ENCODE results near the gene RAB2B.
"Not testable (repeated sequence)": the region's sequence is repeated elsewhere in the genome, so short reads cannot be mapped to it uniquely, and the experiment has no call there.

RAB2B gene

DNA sequence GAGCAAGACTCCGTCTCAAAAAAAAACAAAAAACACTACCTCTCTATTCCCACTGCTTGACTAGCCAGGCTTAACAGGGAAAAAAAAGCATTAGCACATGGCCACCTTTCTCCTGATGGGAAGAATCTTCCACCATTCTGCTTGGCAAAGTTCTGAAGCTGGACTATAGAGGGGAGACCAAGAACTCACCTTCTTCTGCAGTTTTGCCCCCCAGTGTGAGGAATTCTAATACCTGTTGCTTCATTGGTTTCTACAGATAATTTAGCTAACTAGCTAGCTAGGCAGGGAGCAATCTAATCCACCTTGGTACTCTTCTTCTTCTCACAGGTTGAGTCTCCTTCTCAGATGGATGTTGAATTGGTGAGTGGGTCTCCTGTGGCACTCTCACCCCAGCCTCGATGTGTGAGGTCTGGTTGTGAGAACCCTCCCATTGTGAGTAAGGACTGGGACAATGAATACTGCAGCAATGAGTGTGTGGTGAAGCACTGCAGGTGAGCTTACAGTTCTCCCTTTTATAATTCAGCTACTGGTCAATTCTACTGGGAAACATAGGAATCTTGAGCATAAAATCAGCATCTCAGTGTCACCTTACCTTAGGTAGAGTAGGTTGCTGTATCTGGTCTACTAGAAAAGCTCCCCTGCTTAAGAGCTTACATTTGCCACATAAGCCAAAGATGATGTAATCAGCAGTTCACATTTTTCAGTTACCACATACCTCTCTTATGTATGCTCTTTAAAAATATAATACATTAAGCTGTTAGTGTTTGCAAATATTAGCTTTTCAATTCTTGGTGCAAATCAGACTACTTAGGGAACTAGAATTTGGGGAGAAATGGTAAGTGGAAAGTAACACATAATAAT lies 18.4 kb upstream of the RAB2B start:
- no peak for DNase-seq (ENCODE audit: insufficient read length, low spot score)
- no peak for FAIRE-seq

DNA sequence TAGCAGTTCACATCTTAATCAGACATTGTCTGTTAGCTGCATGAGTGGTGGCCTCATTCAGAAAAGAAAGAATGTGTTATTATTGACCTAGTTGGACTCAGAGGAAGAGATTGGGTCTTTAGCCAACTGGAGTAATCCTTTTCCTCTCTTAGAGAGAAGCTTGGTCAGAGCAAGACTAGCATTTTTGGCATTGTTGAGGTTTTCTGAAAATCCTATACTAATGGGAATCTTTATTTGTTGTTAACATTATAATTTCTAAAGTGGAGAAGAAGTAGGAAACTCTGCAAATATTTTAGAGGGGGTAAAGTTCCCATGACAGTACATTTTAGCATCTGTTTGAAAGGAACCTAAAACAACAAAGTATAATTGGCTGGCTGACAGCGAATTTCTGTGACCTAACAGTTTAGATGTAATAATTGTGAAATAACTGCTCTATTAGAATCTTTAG lies 9.9 kb upstream of the RAB2B start:
- FAIRE-seq, result no peak

DNA sequence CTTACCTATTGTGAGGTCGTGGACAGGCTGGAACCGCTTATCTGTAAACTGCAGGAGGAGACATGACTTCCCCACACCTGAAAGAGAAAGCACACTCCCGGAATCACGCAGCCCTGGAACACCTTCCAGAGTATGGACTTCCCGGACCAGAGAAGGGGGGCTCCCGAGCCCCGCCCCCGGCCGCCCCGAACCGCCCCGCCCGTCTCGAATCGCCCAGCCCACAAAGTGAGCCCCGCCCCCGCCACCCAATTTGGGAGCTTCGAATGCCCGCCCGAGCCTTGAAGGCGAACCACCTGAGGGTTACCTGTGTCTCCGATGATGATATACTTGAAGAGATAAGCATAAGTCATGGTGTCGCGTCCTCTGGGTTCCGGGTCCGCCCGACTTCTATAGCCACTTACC lies 235 bp downstream of the RAB2B start:
- DNase-seq (ENCODE audit: insufficient read length, low spot score), result peak; percentile 38

More for the DNA sequence above, 9.9 kb upstream of the RAB2B start:
- no peak for DNase-seq (ENCODE audit: insufficient read length, low spot score)

DNA sequence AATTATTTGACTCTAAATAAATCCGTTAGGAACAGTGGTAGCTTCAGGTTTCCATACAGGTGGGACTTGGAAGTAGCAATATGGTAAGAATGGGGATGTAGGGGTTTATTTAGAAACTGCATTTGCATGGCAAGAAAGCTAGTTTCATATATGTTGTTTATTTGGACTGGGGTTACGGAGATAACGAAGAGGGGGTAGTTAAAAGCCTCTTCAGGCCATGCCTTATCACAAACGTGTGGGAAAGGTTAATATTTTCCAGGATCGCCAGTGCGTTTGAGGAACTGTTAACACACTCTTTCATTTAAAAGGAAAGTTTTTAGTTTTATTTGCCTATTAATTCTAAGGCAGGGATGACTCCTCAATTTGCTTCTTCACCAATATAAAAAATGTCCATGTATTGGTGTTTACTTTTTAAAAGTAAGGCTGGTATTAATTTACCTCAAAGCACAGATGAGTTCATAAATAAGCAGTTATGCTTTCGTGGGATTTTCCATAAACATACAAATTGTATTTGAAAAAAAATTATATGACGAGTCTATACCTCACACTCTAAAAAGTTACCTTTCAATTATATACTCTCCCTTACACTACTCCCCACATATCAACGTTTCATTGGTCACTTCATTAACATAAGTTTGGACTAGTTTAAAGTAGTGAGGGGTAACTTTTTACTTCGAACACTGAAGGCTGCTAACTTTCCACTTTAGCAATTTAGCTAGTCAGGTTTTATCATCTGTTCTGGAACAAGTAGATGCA lies 814 bp downstream of the RAB2B start:
- DNase-seq (ENCODE audit: insufficient read length, low spot score) (no peak), FAIRE-seq (peak; percentile 11)

More for the DNA sequence above, 235 bp downstream of the RAB2B start:
- FAIRE-seq, result no peak

DNA sequence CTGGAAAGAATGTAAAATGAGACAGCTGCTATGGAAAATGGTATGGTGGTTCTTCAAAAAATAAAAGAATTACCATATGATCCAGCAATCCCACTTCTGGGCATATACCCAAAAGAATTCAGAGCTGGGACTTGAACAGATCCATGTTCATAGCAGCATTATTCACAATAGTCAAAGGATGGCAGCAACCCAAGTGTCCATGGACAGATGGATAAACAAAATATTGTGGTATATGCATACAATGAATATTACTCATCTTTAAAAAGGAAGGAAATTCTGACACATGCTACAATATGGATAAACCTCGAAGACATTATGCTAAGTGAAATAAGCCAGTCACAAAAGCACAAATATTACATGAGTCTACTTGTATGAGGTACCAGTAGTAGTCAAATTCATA lies 9.1 kb downstream of the RAB2B start:
- no peak for DNase-seq (ENCODE audit: insufficient read length, low spot score)
- FAIRE-seq, result no peak

DNA sequence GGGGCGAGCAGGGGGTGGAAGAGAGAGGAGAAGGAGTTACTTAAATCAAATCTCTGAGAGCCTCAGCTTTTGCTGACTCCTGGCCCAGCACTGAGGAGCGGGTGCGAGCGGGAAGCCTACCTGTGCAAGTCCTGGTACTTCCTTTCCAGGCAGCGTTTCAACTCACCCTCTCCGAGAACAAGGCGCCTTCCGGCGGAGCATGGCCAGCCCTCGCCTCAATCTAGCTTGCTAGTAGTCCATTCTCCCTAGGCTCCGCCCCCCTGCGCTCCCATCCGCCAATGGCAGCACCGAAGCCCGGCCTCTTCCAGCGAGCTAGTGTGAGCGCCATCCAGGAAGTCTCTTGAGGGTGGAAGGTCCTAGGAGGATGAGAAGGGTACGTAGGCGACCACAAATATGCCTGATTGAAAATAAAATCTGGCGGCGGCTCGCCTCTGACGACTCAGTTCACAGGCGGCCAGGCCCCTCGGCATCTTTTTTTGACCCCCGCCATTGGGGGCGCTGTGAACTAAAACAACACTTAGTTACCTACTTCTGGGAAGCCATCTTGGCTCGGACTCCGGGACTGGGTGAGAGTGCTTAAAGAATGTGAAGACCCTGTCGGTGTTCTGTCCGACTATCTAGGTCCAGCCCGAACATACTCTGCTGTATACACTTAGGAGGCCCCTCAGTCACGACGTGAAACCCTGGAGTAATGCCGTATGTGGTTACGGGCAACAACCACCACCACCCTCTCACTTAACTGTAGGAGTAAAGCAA lies 20.7 kb downstream of the RAB2B start, which contains the start of gene CHD8:
Gene CHD8 (minus strand): TSS at position 212 of the 756 bp plus-strand sequence. CDS start 24,480 bp downstream, outside the sequence.
- FAIRE-seq (peak; percentile 100), DNase-seq (ENCODE audit: insufficient read length, low spot score) (peak; percentile 90)

DNA sequence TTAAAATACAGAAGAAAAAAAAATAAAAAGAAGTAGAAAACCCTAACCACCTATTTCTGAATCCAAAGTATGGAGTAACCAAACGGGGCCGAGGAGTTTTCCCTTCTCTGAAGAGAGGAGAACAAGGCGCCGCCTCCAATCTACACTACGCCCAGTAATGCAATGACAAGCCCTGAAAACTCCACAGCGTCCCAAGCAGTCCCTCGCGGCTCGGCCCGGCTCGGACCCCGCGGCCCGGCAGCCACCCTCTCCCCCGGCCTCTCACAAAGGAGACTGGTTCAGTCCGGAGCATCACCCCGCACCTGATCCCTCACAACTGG lies 21.2 kb downstream of the RAB2B start:
- DNase-seq (ENCODE audit: insufficient read length, low spot score), result no peak
- FAIRE-seq, result no peak

DNA sequence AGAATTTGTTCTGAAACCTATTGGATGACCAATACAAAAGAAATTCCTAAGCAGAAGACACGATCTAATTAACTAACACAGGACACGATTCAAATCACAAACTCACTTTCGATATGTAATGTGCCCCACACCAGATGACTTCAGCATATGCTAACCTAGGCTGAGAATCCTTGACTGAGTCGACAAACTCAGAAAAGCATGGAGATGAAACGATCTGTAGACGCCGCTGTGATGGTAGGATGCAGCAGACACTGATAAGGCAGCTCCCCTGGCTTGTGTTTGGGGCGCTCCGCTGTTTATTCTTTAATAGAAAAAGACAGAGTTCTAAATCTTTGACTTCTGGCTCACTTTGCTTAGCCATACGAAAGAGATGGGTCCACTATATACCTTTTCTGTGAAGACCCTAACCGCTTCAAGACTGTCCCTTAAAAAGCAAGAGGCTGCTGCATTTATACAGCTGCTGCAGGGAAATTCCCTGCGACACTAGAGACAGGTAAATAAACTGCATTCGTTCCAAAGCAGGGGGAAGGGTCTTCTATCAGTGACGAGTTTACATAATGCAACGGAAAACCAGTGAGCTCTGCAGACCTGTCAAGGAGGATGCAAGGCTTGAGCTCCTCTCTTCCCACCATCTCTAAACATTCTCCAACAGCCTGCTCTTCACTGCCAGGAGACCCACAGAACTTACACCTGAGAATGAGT lies 21.8 kb downstream of the RAB2B start:
- FAIRE-seq (no peak), DNase-seq (ENCODE audit: insufficient read length, low spot score) (no peak)

DNA sequence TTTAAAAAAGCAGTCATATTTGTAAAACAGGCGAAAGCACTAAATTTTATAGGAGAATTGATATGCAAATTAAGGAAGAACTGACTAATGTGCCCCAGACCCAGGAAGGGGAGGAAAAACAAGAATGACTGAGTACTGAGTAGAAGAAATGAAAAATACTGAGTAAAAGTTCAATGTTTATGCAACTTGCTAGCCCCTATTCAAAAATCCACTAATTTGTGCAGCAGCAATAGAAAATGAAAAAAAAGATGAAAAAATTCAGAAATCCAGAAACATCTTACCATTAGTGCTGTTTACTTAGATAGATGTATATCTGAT lies 26.9 kb downstream of the RAB2B start:
- DNase-seq (ENCODE audit: insufficient read length, low spot score) (no peak), FAIRE-seq (no peak)

DNA sequence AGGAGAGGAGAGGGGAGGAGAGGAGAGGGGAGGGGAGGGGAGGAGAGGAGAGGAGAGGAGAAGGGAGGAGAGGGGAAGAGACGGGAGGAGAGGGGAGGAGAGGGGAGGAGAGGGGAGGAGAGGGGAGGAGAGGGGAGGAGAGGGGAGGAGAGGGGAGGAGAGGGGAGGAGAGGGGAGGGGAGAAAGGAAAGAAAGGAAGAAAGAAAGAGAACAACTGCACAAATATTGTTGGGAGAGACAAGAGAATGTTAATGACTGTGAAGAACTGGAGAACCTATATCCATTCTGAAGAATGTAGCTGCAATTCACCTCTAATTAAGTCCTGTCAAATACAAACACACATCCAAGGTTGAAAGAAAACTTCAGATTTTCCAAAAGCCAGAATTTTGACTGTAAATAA lies 34.1 kb downstream of the RAB2B start:
- not testable (repeated sequence) for DNase-seq (ENCODE audit: insufficient read length, low spot score); FAIRE-seq

DNA sequence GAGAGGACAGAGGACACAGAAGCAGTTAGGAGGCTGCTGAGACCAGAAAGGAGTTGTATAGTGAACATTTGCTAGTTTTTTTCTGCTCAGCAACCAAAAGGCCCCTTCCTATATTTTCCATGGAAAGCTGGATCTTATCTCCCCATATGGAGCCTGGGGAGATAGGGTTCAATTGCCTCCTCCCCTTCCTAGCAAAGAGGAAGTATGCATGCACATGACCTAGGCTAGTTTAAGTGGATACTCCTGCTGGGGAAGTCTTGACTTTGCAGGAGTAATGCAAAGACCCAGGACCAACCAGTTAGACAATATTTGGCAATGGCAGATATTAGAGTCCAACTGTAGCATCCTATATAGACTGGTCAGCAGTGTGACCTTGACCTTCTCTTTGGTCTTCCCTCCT lies 35.9 kb downstream of the RAB2B start:
- no peak for DNase-seq (ENCODE audit: insufficient read length, low spot score)
- FAIRE-seq, result no peak

DNA sequence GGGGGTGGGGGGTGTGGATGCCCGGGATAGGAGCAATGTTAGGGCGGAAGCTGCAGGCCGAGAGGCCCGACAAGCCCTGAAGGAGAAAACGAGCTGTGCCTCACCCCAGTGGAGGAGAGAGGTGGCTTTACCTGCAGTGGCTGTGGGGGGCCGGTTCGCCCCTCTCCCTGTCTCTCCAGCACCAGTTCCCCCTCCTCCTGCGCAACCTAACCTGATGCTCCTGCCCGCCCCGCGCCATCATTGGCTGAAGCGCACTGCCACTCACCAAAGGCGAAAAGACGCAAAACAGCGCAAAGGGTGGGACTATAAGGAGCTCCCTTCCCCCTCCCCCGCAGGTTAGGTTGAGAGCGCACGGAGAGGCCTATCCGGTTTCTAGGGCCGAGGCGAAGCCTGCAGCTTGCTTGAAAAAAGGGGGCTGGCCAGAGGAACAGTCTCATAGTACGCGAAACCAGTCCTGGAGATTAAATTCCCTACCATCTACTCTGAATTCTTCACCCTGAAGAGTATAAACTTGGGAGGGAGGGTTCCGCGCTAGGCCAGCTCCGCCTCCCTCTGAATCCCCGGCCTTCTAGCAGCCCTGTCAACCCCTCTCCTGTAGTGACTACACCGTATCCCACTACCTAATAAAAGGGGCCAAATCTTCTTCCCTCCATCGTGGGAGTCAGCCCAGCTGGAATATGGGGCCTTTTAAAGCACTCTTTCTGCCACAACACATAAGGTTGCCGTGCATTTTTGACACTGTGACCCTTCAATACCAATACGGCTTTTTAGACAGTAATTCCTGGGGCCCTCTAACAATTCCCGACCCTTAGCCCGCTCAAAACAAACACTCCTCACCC lies 39.5 kb downstream of the RAB2B start:
- FAIRE-seq, result peak; percentile 95
- DNase-seq (ENCODE audit: insufficient read length, low spot score), result peak; percentile 79

DNA sequence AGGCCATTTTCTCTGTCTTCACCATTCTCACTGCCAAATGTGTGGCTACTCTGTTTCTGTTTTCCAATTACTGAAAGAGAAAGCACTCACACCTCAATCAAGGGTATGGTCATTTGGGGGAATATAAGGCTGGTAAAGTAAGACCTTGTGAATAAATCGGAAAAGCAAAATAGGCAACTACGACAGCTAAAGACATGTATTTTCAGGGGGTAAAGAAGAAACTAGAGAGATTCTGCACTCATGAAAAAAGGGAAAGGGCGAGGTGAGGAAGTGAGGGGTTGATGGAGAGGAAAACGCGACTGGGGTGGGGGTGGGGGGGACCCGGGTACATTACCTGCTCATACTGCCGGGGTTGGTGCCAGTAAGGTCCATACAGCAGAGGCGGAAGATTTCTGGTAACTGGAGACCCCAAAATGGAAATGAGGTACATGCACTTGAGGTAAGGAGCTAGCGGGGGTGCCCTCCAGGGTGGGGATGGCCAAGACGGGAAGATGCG lies 40.1 kb downstream of the RAB2B start:
- FAIRE-seq, result no peak
- DNase-seq (ENCODE audit: insufficient read length, low spot score), result no peak

DNA sequence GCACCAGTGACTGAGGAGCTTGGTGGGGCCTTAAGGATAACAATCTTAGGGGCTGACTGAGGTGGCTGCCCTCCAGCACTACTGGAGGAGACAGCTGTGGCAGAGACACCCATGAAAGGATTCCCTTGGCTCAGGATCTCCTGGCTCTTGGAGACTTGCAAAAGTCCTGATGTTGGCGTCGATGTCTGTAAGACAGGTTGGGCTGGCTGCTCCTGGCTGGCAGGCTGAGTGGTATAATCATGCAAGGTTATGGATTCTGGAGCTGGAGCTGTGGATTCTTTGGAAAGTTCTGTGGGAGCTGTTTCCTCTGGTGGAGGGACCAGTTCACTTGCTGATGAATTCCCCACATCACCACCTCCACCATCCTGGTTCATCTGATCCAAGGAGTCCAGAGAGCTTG lies 45.6 kb downstream of the RAB2B start:
- DNase-seq (ENCODE audit: insufficient read length, low spot score), result no peak
- FAIRE-seq, result no peak

DNA sequence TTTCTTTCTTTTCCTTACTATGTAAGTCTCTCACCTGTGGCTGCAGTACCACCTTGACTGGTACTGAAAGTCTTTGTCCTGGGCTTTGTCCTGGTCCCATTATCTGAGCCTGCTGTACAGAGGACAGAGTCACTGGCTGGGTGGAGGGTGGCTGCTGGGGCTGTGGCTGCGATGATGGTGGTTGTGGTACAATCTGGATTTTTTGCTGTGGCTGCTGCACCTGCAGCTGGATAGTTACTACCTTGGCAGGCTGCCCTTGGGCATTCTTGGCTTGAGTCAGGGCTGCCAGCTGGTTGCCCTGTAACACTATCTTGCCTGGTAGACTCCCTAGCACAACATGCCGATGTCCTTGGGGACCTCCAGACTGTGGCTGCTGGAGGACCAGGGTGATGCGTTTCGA lies 47.8 kb downstream of the RAB2B start:
- FAIRE-seq (no peak), DNase-seq (ENCODE audit: insufficient read length, low spot score) (no peak)

DNA sequence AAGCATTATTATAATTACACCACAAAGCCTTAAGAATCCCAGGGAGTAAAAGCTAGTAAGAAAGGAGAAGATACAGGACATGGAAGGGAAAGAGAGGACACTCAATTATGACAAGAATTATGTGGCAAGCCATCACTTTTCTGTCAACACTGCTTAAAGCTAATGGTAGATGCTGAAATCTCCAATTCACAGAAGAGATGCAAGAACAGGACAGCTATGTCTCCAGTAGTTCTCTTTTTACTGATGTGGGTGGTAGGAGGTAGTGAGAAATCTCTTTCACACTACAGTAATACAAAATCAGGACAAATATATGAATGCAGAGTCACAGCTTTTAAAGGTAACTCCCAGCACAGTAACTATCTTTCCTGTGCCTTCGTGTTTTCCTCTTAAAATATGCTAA lies 50.1 kb downstream of the RAB2B start:
- DNase-seq (ENCODE audit: insufficient read length, low spot score), result no peak
- no peak for FAIRE-seq

DNA sequence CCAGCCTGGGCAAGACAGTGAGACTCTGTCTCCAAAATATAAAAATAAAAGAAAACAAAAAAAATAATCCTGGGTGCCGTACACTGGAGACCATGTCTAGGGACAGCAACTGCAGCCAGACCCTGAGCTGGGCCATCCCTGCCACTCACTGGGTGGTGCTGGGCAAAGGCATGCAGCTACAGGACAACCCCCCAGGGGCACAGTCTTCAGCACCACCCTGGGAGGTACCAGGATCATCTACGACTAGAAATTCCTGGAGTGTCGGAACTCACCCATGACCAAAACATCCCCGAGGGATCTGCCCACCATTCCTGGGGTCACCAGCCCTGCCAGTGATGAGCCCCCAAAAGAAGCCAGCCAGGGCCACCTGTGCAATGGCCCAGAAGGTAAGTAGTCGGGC lies 57.2 kb downstream of the RAB2B start:
- FAIRE-seq (no peak), DNase-seq (ENCODE audit: insufficient read length, low spot score) (no peak)

DNA sequence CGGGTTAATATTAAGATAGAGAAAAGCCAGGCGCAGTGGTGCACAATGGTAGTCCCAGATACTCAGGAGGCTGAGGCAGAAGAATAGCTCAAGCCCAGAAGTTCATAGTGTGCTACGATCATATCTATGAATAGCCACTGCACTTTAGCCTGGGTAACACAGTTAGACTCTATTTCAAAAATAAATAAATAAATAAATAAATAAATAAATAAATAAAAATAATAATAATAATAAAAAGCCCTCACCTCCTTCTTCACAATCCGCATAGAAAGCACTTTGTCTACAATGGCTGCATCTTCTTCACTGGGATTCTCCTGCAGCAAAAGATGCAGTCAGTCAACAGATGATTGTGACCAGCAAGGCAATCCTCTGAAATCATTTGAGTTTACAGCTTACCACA lies 61.4 kb downstream of the RAB2B start:
- FAIRE-seq (no peak), DNase-seq (ENCODE audit: insufficient read length, low spot score) (no peak)

DNA sequence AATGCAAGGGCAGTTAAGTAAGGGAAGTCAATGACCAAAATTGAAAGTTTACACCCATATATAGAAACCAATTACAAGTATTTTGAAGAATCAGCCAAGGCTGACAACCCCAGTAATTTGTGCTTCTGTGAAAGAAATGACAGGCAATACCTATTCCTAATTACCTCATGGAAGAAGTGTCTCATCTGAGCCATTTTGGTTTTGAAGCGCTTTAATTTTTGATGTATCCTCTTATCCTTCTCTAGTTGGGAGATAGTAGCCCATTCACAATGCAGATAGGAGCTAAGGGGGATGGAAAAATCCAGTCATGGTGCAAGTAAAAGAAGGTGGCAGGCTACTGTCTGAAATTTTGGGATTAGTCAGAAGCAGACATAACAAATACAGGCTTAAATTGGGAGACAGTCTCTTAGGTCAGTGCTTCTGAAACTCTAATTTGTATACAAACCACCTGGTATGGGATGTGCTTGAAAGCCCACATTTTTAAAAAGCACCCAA lies 62.6 kb downstream of the RAB2B start:
- no peak for FAIRE-seq
- DNase-seq (ENCODE audit: insufficient read length, low spot score), result no peak

Data from GM19239 (cell line).